ENCODE results near the gene IRF7. TPM values are rescaled to one million over a fixed set of nuclear protein-coding genes. Genes with fewer than 3 reads are reported as not detected.

The IRF7 gene
- total RNA-seq, 4 donors from 2014 or later = 40.4 to 122 (median 49.9) TPM

- no peak for TF ChIP-seq CTCF (IDR thresholded peaks at IDR 0.05)
- no peak for TF ChIP-seq POLR2A (IDR thresholded peaks at IDR 0.05)
- TF ChIP-seq POLR2AphosphoS5 (IDR thresholded peaks at IDR 0.05) = no peak
- TF ChIP-seq EP300 (IDR thresholded peaks at IDR 0.05; ENCODE audit: low read depth) = no peak
- Histone ChIP-seq H3K27me3 (no peaks in the 10 kb centered on the region), H3K9me3 (no peaks in the 10 kb centered on the region), H3K36me3 (no peaks in the 10 kb centered on the region), H3K4me1 (peaks cover 0 to 10% (median 2%) of the 10 kb centered on the region in 4 donors), H3K4me3 (no peak overlapping the region), H3K27ac (no peak overlapping the region)
- WGBS, 2 donors (ENCODE audit: low coverage in 1 of 2) = 92 to 93% methylated on average over 2 to 19 of the region's 19 CpGs
- in situ Hi-C loops (cut with MboI; ENCODE audit: low pct_ligation_motif_present in 1 of 4, low pct_unique_long_range_greater_than_20kb in 1 of 4, low sequenced_read_pairs in 3 of 4) = loop anchor here in 1 of 4 donors (10.0 kb wide), 1 partner anchor 64 kb away; no protein-coding TSS in a partner anchor
- no peak for DNase-seq
- intact Hi-C loops (cut with DNase I; ENCODE audit: low total_unique reads) = no loop called here
Measured at GRCh38 chr11:660681-661444, 45.1 kb upstream of the IRF7 start.

GRCh38 chr11:660281-660680, 44.5 kb upstream of the IRF7 start:
- no peak for DNase-seq
- intact Hi-C loops (cut with DNase I; ENCODE audit: low total_unique reads) = no loop called here
- no peaks in the 10 kb centered on the region for H3K36me3 ChIP-seq
- H3K9me3 ChIP-seq = no peaks in the 10 kb centered on the region
- no peaks in the 10 kb centered on the region for H3K27me3 ChIP-seq
- no peak for TF ChIP-seq POLR2A (IDR thresholded peaks at IDR 0.05)
- in situ Hi-C loops (cut with MboI; ENCODE audit: low pct_ligation_motif_present in 1 of 4, low pct_unique_long_range_greater_than_20kb in 1 of 4, low sequenced_read_pairs in 3 of 4) = loop anchor here in 1 of 4 donors (10.0 kb wide), 1 partner anchor 65 kb away; no protein-coding TSS in a partner anchor
- 79 to 94% methylated on average over 2 to 17 of the region's 19 CpGs for WGBS, 2 donors (ENCODE audit: low coverage in 1 of 2)
- H3K4me3 ChIP-seq = no peak overlapping the region
- peaks cover 0 to 10% (median 5%) of the 10 kb centered on the region in 4 donors for H3K4me1 ChIP-seq
- no peak overlapping the region for H3K27ac ChIP-seq

GRCh38 chr11:659532-660085, 43.9 kb upstream of the IRF7 start:
- H3K27ac ChIP-seq = no peak overlapping the region
- in situ Hi-C loops (cut with MboI; ENCODE audit: low pct_ligation_motif_present in 1 of 4, low pct_unique_long_range_greater_than_20kb in 1 of 4, low sequenced_read_pairs in 3 of 4) (loop anchor here in 1 of 4 donors (10.0 kb wide), 1 partner anchor 65 kb away; no protein-coding TSS in a partner anchor), intact Hi-C loops (cut with DNase I; ENCODE audit: low total_unique reads) (no loop called here)
- WGBS, 2 donors (ENCODE audit: low coverage in 1 of 2) = 90 to 93% methylated on average over 2 to 15 of the region's 16 CpGs
- H3K27me3 ChIP-seq = no peaks in the 10 kb centered on the region
- no peaks in the 10 kb centered on the region for H3K9me3 ChIP-seq
- TF ChIP-seq CTCF (IDR thresholded peaks at IDR 0.05) = no peak
- TF ChIP-seq POLR2A (IDR thresholded peaks at IDR 0.05) = no peak
- TF ChIP-seq POLR2AphosphoS5 (IDR thresholded peaks at IDR 0.05) = no peak
- TF ChIP-seq EP300 (IDR thresholded peaks at IDR 0.05; ENCODE audit: low read depth) = no peak
- no peak for DNase-seq
- no peak overlapping the region for H3K4me3 ChIP-seq
- peaks cover 0 to 16% (median 8%) of the 10 kb centered on the region in 4 donors for H3K4me1 ChIP-seq
- no peaks in the 10 kb centered on the region for H3K36me3 ChIP-seq

- Histone ChIP-seq H3K27ac (no peak overlapping the region), H3K4me3 (no peak overlapping the region), H3K27me3 (no peaks in the 10 kb centered on the region), H3K9me3 (no peaks in the 10 kb centered on the region), H3K36me3 (no peaks in the 10 kb centered on the region), H3K4me1 (peaks cover 0 to 17% (median 8%) of the 10 kb centered on the region in 4 donors)
- intact Hi-C loops (cut with DNase I; ENCODE audit: low total_unique reads) (no loop called here), in situ Hi-C loops (cut with MboI; ENCODE audit: low pct_ligation_motif_present in 1 of 4, low pct_unique_long_range_greater_than_20kb in 1 of 4, low sequenced_read_pairs in 3 of 4) (no loop called here)
- WGBS, 2 donors (ENCODE audit: low coverage in 1 of 2) = 81 to 88% methylated on average over 8 to 14 of the region's 14 CpGs
- TF ChIP-seq CTCF (IDR thresholded peaks at IDR 0.05) (peak in 1 of 5 experiments; percentile 8), POLR2AphosphoS5 (IDR thresholded peaks at IDR 0.05) (no peak), POLR2A (IDR thresholded peaks at IDR 0.05) (no peak), EP300 (IDR thresholded peaks at IDR 0.05; ENCODE audit: low read depth) (no peak)
- DNase-seq = no peak
Measured at GRCh38 chr11:657691-658126, 42.0 kb upstream of the IRF7 start.

All from transverse colon (tissue), 4 donors.